Stimulated activated CD4-positive, alpha-beta T cell treated with anti-CD3 and anti-CD28 coated beads, Interleukin-15, amount 100 ng/mL, for 24 hours (primary cell): ENCODE measurements around the gene BRAP.
"Not testable (repeated sequence)": the region's sequence is repeated elsewhere in the genome, so short reads cannot be mapped to it uniquely, and the experiment has no call there.

Source experiments
- DNase-seq: peaks from one replicate; pipeline ENCODE4 v3.0.0-alpha.2; 2020

Gene BRAP, protein sequence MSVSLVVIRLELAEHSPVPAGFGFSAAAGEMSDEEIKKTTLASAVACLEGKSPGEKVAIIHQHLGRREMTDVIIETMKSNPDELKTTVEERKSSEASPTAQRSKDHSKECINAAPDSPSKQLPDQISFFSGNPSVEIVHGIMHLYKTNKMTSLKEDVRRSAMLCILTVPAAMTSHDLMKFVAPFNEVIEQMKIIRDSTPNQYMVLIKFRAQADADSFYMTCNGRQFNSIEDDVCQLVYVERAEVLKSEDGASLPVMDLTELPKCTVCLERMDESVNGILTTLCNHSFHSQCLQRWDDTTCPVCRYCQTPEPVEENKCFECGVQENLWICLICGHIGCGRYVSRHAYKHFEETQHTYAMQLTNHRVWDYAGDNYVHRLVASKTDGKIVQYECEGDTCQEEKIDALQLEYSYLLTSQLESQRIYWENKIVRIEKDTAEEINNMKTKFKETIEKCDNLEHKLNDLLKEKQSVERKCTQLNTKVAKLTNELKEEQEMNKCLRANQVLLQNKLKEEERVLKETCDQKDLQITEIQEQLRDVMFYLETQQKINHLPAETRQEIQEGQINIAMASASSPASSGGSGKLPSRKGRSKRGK

DNA sequence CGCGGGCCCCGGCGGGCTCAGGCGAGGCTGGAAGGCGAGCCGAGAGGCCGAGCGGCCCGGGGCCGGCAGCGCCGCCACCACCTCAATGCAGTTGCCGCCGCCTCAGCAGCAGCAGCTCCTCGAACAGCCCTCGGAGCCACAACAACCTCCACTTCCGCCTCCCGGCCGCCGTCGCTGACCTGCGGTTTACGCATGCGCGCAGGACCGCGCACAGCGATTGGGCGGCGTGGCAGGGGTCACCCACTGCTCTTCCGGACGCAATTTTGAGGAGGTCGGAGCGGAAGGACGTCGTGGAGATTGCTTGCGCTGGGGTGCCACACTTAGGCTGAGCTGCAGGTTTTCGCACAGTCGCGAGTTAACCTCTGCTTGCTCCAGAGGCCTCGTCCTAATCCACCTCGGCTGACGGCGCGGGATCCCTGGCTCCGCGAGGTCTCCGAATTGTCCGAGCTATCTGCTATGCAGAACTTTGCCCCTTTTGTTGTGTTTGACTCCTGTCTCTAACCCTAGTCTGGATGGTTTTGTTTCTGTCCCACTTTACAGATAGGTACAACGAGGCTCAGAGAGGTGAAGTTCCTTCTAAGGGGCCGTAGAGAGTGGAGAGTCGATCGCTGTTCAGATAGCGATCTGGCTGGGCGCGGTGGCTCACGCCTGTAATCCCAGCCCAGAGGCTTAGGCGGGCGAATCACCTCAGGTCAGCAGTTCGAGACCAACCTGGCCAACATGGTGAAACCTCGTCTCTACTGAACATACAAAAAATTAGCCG lies at the start of gene BRAP, which contains the start of gene ACAD10:
Gene BRAP, minus strand, starts transcription at position 146 of the 763 bp plus-strand sequence. CDS start 164 bp downstream, outside the sequence.
Gene ACAD10, plus strand, starts transcription at position 243 of the 763 bp plus-strand sequence. CDS start 6,657 bp downstream, outside the sequence.
- DNase-seq: peak; percentile 94

DNA sequence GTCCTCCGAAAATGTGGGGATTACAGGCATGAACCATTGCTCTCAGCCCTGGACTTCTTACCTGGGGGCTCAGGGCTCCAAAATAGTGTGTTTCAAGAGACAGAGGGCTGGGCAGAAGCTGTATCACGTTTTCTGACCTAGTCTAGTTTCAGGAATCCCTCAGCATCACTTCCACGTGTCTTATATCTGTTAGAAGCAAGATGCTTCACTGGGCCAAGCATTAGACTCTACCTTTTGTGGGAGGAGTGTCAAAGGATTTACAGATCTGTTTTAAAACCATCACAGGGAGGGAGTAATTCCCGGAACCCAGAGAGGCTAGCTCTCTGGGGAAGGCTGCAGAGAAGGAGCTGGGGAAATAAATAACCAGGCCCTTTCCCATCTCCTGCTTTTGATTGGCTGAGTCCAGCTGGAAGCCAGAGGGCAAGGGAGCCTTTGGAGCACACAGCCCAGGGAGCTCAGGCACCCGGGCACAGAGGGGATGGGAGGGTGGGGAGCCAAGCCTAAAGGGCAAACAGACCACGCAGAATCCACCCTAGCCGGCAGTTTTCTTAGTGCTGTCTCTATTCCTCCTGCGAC lies 47.7 kb upstream of the BRAP start:
- DNase-seq: no peak

DNA sequence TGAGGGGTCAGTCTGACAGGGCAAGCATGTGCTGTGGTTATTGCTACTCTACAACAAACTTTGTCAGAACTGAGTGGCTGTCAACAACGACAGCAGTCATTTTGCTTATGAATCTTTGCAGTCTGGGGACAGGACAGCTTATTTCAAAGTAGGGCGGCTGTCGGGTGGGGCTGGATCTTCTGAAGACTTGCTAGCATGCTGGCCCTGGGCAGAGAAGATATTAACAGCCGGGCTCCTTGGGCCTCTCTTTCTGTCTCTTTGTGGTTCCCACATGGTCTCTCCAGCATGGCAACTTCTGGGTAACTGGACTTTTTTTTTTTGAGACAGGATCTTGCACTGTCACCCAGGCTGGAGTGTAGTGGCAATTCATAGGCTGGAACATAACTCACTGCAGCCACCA lies 47.0 kb upstream of the BRAP start:
- DNase-seq: no peak

DNA sequence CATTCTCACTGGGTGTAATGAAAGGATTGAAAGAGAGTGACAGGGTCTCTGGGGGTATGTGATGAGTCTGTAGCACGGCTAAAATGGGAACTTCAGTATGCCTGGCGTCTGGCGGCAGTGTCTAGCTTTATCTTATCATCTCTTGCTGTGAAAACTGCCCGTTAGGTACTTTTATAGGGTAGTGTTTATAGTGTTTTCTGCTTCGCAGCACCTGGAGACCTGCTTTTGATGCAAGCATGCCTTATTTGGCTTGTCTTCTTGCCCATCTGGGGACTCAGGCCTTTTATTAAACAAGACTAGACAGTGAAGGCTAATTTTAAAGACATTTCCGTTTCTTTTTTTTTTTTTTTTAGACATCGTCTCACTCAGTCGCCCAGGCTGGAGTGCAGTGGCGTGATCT lies 44.7 kb upstream of the BRAP start:
- DNase-seq: no peak

DNA sequence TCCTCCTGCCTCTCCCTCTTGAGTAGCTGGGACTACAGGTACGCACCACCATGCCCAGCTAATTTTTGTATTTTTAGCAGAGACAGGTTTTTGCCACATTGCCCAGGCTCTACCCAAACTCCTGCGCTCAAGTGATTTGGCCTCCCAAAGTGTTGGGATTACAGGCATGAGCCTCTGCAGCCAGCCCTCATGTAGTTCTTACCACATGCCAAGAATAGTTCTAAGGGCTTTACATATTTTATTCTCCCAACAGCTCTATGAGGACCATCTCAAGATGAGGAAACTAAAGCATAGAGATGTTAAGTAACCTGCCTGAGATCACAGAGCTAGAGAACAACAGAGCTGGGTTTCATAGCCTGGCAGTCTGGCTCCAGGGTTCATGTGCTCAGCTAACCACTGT lies 43.0 kb upstream of the BRAP start:
- no peak for DNase-seq

DNA sequence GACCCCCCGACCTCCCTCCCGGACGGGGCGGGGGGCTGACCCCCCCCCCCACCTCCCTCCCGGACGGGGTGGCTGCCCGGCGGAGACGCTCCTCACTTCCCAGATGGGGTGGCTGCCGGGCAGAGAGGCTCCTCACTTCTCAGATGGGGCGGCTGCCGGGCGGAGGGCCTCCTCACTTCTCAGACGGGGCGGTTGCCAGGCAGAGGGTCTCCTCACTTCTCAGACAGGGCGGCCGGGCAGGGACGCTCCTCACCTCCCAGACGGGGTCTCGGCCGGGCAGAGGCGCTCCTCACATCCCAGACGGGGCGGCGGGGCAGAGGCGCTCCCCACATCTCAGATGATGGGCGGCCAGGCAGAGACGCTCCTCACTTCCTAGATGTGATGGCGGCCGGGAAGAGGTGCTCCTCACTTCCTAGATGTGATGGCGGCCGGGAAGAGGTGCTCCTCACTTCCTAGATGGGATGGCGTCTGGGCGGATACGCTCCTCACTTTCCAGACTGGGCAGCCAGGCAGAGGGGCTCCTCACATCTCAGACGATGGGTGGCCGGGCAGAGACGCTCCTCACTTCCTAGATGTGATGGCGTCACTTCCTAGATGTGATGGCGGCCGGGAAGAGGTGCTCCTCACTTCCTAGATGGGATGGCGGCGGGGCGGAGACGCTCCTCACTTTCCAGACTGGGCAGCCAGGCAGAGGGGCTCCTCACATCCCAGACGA lies 38.0 kb upstream of the BRAP start:
- not testable (repeated sequence) for DNase-seq

DNA sequence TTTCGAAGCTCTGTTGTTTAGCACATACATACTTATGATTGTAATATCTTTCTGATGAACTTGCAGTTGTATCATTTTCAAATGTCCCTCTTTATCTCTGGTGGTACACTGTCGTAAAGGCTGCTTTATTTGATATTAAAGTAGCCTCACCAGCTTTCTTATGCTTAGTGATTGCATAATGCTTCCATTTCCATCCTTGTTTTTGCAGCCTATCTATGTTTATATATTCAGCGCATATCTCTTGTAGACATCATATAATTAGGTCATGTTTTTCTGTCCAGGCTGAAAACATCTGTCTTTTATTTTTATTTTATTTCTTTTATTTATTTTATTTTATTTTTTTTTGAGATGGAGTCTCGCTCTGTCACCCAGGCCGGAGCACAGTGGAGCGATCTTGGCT lies 34.7 kb upstream of the BRAP start:
- no peak for DNase-seq

DNA sequence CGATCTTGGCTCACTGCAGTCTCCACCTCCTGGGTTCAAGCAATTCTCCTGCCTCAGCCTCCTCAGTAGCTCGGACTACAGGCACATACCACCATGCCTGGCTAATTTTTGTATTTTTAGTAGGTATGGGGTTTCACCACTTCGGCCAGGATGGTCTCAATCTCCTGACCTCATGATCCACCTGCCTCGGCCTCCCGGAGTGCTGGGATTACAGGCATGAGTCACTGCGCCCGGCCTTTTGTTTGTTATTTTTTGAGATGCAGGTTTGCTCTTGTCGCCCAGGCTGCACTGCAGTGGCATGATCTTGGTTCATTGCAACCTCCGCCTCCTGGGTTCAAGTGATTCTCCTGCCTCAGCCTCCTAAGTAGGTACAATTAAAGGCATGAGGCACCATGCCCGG lies 33.6 kb upstream of the BRAP start:
- not testable (repeated sequence) for DNase-seq

DNA sequence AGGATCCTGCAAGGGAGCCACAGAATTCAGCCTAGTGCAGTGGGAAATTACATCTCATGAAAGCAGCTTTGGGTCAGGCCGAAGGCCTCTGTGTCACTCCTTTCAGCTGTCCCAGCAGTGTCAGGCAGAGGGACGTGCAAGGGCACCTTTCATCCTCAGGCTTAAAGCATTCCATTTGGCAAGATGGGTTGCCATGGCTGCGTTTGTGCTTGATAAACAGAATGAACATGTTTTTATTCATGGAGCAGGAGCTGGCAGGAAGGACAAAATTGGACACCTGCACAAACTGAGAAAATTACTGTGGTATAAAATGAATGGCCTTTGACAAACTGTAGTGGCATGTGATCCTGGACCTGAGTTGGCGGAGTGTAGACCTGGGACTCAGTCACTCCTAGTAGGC lies 29.5 kb upstream of the BRAP start:
- no peak for DNase-seq

DNA sequence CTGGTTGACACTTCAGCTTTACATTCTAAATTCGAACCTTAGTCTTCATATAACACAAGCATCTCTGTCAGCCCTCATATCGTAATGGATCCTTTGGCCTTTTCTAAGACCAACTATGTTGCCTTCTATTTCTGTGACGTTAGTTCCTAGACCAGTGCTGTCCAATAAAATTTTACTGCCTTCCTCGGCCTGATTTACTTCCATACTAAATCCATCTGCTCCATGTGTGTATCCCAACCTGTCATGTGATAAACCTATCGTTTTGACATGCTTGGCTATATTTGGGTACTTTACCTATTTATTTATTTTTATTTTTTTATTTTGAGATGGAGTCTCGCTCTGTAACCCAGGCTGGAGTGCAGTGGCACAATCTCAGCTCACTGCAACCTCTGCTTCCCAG lies 20.4 kb upstream of the BRAP start:
- DNase-seq: no peak

DNA sequence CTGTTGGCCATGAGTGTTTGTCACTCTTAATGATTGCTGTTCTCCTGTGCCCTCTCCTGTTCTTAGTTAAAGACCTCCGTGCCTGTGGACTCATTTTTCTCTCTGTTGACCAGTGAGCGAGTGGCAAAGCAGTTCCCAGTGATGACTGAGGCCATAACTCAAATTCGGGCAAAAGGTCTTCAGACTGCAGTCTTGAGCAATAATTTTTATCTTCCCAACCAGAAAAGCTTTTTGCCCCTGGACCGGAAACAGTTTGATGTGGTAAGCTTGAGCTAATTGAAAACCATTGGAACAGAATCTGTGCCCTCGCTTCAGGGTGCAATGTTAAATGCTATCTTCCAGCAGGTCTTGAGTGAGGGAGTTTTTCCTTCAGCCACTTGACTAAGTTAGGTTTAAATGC lies 19.9 kb upstream of the BRAP start:
- DNase-seq: no peak

DNA sequence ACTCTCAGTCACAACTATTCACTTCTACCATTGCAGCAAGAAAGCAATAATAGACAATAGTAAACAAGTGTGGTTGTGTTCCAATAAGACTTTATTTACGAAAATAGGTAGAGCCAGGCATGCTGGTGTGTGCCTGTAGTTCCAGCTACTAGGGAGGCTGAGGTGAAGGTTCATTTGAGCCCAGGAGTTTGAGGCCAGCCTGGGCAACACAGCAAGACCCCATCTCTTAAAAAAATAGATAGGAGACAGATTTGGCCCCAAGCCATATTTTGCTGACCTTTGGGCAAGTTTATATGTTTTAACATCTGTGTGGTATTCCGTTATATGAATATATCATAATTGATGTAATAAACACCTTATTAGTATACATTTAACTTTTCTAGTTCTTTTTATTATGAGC lies 14.2 kb upstream of the BRAP start:
- no peak for DNase-seq

DNA sequence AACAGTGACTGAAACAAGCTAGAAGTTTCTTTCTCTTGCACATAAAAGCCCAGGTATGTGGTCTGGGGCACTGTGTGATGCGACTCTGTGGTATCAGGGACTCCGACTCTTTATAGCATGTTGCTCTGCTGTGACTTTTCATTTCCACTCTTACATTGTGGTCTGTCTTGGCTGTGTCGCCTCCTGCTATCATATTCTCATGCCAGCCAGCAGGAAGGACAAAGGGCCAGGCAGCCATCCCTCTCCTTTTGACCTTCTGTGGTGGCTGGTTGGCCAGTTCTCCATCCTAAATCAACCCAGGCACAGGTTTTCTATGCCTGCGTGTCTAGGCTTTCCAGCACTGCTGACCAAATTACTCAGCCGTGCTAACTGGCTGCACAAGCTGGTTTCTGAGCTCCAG lies 8.1 kb upstream of the BRAP start:
- no peak for DNase-seq

DNA sequence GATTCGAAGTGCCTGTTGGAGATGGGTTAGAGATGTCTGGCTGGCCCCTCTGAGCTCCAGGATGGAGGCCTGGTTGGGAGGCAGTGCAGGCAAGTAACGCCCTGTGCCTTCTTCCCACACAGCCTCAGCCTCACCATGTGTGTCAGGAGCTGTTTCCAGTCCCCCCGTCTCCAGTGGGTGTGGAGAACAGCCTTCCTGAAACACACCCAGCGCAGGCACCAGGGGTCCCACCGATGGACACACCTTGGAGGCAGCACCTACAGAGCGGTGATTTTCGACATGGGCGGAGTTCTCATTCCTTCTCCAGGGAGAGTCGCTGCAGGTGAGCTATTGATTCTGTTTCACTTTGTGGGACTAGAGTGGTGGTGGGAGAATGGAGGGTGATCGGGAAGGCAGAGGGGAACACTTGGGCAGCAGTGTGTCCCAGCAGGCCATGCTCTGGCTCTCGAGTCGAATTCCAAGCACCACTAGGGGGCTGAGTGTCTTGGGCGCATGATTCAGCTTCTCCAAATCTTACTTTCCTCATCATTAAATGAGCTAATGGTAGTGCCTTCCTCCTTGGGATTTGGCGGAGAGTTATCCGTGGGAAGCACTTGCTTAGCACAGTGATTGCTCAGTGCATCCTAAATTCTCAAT lies 6.9 kb upstream of the BRAP start:
- DNase-seq: peak; percentile 7

DNA sequence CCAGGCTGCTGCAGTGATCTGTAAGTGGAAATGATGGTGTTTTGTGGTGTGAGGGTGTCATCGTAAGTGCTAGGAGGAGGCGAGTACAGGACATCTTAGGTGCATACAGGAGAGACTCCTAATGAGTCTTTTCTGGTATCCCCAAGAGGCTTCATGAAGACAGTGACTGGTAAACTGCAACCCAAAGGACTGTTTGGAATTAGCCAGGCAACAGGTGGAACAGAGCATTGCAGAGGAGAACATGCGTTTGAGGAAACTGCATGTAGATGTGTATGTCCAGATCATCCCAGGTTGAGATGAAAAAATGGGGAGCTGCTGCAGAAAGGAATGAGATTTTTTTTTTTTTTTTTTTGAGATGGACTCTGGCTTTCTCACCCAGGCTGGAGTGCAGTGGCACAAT lies 5.5 kb upstream of the BRAP start:
- DNase-seq: no peak

DNA sequence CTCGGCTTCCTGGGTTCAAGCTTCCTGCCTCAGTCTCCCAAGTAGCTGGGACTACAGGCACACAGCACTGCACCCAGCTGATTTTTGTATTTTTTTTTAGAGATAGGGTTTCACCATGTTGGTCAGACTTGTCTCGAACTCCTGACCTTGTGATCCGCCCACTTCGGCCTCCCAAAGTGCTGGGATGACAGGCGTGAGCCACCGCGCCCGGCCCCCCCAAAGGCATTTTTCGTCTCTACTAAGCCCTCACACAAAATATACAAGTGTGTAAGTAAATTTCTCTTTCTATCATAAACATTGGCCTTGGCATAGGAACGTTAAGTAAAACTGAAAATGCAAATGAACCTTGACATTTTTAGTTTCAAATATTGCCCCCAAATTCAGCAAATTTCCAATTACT lies 2.2 kb upstream of the BRAP start:
- DNase-seq: no peak

DNA sequence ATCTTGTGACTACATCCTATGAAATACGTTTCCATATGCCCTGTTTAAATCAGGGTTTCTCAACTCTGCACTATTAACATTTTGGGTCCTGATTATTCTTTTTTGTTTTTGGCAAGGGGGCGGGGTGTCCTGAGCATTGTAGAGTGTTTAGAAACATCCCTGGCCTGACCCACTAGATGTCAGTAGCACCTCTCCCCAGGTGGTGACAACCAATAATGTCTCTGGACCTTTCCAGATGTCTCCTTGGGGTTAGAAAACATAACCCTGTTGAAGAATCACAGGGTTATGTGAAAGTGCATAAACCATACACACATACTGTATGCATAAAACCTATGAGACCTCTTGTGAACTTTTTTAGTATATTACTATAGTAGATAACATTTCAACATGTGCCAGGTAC lies 1.5 kb upstream of the BRAP start:
- DNase-seq: no peak

DNA sequence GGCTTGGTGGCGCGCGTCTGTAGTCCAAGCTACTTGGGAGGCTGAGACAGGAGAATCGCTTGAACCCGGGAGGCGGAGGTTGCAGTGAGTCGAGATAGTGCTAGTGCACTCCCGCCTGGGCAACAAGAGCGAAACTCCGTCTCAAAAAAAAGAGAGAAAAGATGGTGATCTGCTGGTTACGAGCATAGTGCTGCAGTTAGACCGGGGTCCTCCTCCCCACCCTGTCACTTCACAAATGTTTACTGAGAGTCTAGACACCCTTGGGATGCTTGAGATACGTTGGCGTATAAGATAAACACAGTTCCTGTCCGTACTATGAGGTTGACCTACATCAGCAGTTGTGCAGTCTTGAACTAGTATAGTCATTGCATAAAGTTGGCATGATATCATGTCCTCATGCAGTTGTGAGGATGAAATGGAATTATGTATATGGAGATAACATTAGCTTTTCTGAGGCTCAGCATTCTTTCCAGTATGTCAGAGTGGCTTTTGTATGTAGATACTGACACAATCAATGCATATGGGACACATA lies 884 bp upstream of the BRAP start:
- DNase-seq: no peak

DNA sequence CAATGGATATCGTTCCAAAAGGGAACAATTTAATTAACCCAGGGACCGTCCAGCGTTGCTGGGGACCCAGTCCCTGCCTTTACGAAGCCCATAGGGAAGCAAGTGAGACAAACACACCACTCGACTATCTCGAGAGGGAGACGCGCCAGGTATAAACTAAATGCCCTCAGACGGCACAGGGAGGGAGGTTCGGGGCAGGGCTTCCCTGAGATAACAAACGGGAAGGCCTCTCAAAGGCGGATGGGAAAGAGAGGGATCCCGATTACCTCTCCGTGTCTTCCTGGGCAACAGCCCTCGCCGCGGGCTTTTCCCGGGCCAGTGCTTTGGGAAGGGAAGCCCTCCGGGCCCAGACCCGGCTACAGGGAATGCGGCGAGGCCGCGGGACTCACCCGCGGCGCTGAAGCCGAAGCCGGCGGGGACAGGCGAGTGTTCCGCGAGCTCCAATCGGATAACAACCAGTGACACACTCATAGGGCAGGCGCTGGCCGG lies 390 bp downstream of the BRAP start:
- DNase-seq: no peak

DNA sequence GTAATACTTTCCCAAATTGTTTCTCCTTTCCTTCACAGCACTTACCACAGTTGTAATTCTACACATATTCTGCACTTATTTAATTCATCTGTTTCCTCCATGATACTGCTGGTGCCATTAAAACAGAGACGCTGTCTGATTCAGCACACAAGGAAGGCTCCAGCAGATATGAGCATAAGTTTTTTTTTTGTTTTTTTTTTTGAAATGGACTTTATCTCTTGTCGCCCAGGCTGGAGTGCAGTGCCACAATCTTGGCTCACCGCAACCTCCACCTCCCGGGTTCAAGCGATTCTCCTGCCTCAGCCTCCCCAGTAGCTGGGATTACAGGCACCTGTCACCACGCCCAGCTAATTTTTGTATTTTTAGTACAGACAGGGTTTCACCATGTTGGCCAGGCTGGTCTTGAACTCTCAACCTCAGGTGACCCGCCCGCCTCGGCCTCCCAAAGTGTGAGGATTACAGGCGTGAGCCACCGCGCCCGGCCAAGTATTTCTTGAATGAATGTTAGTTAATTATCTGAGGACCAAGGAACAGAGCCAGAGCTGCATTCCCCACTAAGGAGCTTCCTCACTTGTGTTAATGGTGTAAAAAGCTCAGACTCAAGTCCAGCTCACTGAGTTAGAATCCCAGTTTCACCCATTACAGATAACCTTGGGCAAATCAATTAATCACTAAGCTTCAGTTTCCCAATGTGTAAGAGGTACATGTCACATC lies 1.1 kb downstream of the BRAP start:
- DNase-seq: not testable (repeated sequence)

DNA sequence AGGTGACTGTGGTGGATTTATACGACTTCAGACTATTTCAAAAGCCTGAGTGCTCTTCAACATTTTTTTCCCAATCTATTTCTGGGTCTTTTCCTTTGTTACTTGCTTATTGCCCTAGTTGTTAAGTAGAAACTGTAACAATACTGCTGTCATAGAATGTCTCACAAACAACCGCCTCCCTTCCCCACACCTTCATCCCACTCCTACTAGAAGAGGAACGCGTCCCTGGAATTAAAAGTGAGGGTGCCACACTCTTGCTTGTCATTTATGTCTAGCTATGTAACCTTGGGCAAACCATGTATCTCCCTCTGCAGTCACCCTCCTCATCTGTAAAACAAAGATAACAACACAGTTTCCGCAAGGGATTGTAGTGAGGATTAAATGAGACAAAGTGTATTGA lies 8.6 kb downstream of the BRAP start:
- DNase-seq: no peak
